NB4 (cell line): Measurements from ENCODE around the gene LSAMP.

ENCODE experiments used
- DNase-seq: peaks from one replicate; pipeline ENCODE4 v3.0.0; 2010; ENCODE audit warnings: low read depth
- H3K4me3 ChIP-seq: one replicate; pipeline ENCODE4 v1.5.1; 2011; ENCODE audit warnings: mild to moderate bottlenecking, low read depth, low read length, moderate library complexity
- CTCF ChIP-seq: IDR thresholded peaks from one replicate; pipeline ENCODE4 v1.5.1; 2012; ENCODE audit warnings: low read depth, low read length
- MAX ChIP-seq: IDR thresholded peaks from 2 replicates; pipeline ENCODE4 v1.6.1; 2011; ENCODE audit warnings: low read depth, low read length
- MYC ChIP-seq: IDR thresholded peaks from 2 replicates; pipeline ENCODE4 v1.6.1; 2011; ENCODE audit warnings: low read depth, low read length
- POLR2A ChIP-seq: IDR thresholded peaks from 2 replicates; pipeline ENCODE4 v1.6.1; 2011; ENCODE audit warnings: mild to moderate bottlenecking; ENCODE audit not compliant: insufficient read length; ENCODE audit errors: extremely low read depth

LSAMP gene

GRCh38 chr3:116164039-116164438, 281.2 kb downstream of the LSAMP start:
- H3K4me3 ChIP-seq = no peak overlapping the region
- no peak for DNase-seq
- TF ChIP-seq MYC (no peak), POLR2A (no peak), MAX (no peak), CTCF (no peak)

GRCh38 chr3:116161575-116162525, 283.4 kb downstream of the LSAMP start:
- no peak overlapping the region for H3K4me3 ChIP-seq
- no peak for DNase-seq
- TF ChIP-seq MYC = no peak
- no peak for TF ChIP-seq MAX
- TF ChIP-seq POLR2A = no peak
- TF ChIP-seq CTCF = no peak

GRCh38 chr3:116160594-116160993, 284.7 kb downstream of the LSAMP start:
- DNase-seq = no peak
- H3K4me3 ChIP-seq = no peak overlapping the region
- TF ChIP-seq POLR2A (no peak), MYC (no peak), CTCF (no peak), MAX (no peak)

- H3K4me3 ChIP-seq = no peak overlapping the region
- no peak for DNase-seq
- TF ChIP-seq MAX (no peak), CTCF (no peak), POLR2A (no peak), MYC (no peak)
These were observed 289.4 kb downstream of the LSAMP start for GRCh38 chr3:116155841-116156240.

- no peak for DNase-seq
- TF ChIP-seq CTCF = no peak
- TF ChIP-seq POLR2A = no peak
- no peak for TF ChIP-seq MAX
- TF ChIP-seq MYC = no peak
- no peak overlapping the region for H3K4me3 ChIP-seq
These were observed 290.9 kb downstream of the LSAMP start for GRCh38 chr3:116154389-116154788.
